H1 (cell line): ENCODE data around the gene WNT3A.

ENCODE experiments used
- HDAC2 ChIP-seq, 2 experiments: fragments of 300-600 bp in 1 of 2; sonication (generic) in 1 of 2; IDR thresholded peaks; 2 replicates each; pipeline ENCODE4 v1.6.1; 2011 to 2012; ENCODE audit warnings: low read depth in 2 of 2, low read length in 2 of 2, mild to moderate bottlenecking in 2 of 2, moderate library complexity in 2 of 2, borderline replicate concordance in 1 of 2, inconsistent platforms in 1 of 2
- HDAC6 ChIP-seq: IDR thresholded peaks from one replicate; pipeline ENCODE4 v1.7.1; 2012; ENCODE audit warnings: low read depth, mild to moderate bottlenecking, inconsistent platforms, low read length, moderate library complexity
- KDM1A ChIP-seq: fragments of 200-600, 300-600 bp; sonication (generic); IDR thresholded peaks from 2 replicates; pipeline ENCODE4 v1.7.1; 2016; ENCODE audit warnings: mild to moderate bottlenecking, low read length, borderline replicate concordance
- POLR2A ChIP-seq, 2 experiments: IDR thresholded peaks; 1 replicate in 1 of 2; 2 replicates in 1 of 2; pipeline ENCODE4 v1.6.1; 2011; ENCODE audit warnings: low read depth in 2 of 2, low read length in 2 of 2, mild to moderate bottlenecking in 2 of 2; ENCODE audit errors: control extremely low read depth in 1 of 2
- POLR2AphosphoS5 ChIP-seq: IDR thresholded peaks from 2 replicates; pipeline ENCODE4 v1.6.1; 2011; ENCODE audit warnings: low read depth, low read length
- RAD21 ChIP-seq, 2 experiments: IDR thresholded peaks in 1 of 2; conservative IDR thresholded peaks in 1 of 2; 2 replicates each; pipeline ENCODE4 v1.6.1; 2011; ENCODE audit warnings: low read depth in 2 of 2, low read length in 2 of 2, improper control_type of control experiment in 1 of 2, inconsistent platforms in 1 of 2, mild to moderate bottlenecking in 1 of 2, moderate library complexity in 1 of 2
- YY1 ChIP-seq: IDR thresholded peaks from 2 replicates; pipeline ENCODE4 v1.6.1; 2011; ENCODE audit warnings: low read depth, mild to moderate bottlenecking, low read length
- TF ChIP-seq, protein P1 (sequence below): IDR thresholded peaks from 2 replicates; pipeline ENCODE4 v1.6.1; 2012; ENCODE audit warnings: inconsistent platforms
- TF ChIP-seq, protein P2 (sequence below), 3 experiments: IDR thresholded peaks; 1 replicate in 2 of 3; 2 replicates in 1 of 3; pipeline versions ENCODE4 v1.5.1 to v1.6.1; 2011; ENCODE audit warnings: low read length in 3 of 3, mild to moderate bottlenecking in 3 of 3, inconsistent platforms in 2 of 3, low read depth in 1 of 3, moderate library complexity in 1 of 3; ENCODE audit not compliant: insufficient read depth in 1 of 3; ENCODE audit errors: control extremely low read depth in 1 of 3

DNA sequence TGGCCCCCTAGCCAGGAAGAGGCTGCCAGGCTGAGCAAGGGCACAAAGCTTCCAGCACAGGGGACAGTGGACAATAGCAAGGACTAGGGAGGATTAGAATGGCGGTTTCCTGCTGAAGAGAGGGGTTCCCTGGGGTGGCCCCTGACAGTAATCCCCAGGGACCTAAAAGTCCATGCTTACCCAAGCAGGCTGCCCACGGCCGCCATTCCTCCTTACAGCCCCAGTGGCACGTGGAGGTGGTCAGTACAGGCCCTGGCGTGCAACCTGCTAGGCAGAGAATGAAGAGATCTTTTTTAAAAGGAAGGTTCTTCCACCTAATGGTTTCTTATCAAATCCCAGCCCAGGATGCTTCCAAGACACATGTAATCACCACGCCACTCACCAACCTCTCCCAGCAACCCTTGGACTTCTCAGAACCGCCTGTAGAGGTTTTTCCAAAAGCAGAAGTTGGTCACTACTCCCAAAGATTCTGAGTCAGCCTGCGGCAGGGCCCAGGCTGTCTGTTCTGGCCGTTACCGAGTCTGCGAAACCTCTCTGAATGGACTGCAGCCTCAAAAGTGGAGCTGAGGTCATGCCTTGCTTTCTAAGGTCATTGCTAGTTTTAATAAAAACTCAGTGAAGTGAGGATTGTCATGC, 101.4 kb downstream of the WNT3A start:
- TF ChIP-seq, protein P1, sequence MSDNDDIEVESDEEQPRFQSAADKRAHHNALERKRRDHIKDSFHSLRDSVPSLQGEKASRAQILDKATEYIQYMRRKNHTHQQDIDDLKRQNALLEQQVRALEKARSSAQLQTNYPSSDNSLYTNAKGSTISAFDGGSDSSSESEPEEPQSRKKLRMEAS = no peak
- TF ChIP-seq, protein P2, sequence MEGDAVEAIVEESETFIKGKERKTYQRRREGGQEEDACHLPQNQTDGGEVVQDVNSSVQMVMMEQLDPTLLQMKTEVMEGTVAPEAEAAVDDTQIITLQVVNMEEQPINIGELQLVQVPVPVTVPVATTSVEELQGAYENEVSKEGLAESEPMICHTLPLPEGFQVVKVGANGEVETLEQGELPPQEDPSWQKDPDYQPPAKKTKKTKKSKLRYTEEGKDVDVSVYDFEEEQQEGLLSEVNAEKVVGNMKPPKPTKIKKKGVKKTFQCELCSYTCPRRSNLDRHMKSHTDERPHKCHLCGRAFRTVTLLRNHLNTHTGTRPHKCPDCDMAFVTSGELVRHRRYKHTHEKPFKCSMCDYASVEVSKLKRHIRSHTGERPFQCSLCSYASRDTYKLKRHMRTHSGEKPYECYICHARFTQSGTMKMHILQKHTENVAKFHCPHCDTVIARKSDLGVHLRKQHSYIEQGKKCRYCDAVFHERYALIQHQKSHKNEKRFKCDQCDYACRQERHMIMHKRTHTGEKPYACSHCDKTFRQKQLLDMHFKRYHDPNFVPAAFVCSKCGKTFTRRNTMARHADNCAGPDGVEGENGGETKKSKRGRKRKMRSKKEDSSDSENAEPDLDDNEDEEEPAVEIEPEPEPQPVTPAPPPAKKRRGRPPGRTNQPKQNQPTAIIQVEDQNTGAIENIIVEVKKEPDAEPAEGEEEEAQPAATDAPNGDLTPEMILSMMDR (IDR thresholded peaks at IDR 0.05; ENCODE audit: control extremely low read depth in 1 of 3, insufficient read depth in 1 of 3, low read depth in 1 of 3, low read length in 3 of 3) = no peak
- no peak for TF ChIP-seq KDM1A
- TF ChIP-seq POLR2AphosphoS5 = no peak
- TF ChIP-seq YY1 = no peak
- no peak for TF ChIP-seq RAD21 (IDR thresholded peaks at IDR 0.05 in 1 of 2, conservative IDR thresholded peaks at IDR 0.05 in 1 of 2; ENCODE audit: low read depth in 2 of 2, low read length in 2 of 2)
- TF ChIP-seq HDAC2 (IDR thresholded peaks at IDR 0.05; ENCODE audit: borderline replicate concordance in 1 of 2, low read depth in 2 of 2, low read length in 2 of 2) = no peak
- no peak for TF ChIP-seq HDAC6
- TF ChIP-seq POLR2A (IDR thresholded peaks at IDR 0.05; ENCODE audit: control extremely low read depth in 1 of 2, low read depth in 2 of 2, low read length in 2 of 2) = no peak
